ENCODE measurements around the gene TYRO3. TPM values are rescaled to one million over a fixed set of nuclear protein-coding genes. Genes with fewer than 3 reads are reported as not detected.
A peak's percentile ranks its signal among the peaks of the same experiment; 100 is the strongest.

TYRO3 gene
- total RNA-seq, 1 experiment from 2014 or later: 118 TPM

DNA sequence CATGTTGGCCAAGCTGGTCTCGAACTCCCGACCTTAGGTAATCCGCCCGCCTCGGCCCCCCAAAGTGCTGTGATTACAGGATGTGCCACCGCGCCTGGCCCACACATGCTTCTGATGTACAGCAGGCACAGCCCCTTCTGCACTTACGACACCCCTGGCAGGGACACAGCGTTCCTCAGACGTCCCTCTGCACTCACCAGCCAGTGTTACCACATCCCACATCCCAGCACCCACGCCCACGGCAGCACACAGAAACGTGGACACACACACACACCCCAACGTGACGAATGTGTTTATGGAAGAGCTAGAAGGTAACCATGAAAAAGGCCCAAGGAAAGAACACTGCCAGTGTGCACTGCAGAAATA is 14.4 kb upstream of the TYRO3 start:
- TF ChIP-seq, protein P1, sequence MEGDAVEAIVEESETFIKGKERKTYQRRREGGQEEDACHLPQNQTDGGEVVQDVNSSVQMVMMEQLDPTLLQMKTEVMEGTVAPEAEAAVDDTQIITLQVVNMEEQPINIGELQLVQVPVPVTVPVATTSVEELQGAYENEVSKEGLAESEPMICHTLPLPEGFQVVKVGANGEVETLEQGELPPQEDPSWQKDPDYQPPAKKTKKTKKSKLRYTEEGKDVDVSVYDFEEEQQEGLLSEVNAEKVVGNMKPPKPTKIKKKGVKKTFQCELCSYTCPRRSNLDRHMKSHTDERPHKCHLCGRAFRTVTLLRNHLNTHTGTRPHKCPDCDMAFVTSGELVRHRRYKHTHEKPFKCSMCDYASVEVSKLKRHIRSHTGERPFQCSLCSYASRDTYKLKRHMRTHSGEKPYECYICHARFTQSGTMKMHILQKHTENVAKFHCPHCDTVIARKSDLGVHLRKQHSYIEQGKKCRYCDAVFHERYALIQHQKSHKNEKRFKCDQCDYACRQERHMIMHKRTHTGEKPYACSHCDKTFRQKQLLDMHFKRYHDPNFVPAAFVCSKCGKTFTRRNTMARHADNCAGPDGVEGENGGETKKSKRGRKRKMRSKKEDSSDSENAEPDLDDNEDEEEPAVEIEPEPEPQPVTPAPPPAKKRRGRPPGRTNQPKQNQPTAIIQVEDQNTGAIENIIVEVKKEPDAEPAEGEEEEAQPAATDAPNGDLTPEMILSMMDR (IDR thresholded peaks at IDR 0.05; ENCODE audit: insufficient read depth in 1 of 2, low read depth in 1 of 2, low read length in 1 of 2, severe bottlenecking in 1 of 2, unreplicated experiment in 1 of 2): no peak
- Histone ChIP-seq H3K4me3 (ENCODE audit: low read depth, low read length) (peak overlapping the region; percentile 15; the same call in 1 of the 2 replicates), H3K4me1 (peaks cover 19% of the 10 kb centered on the region), H3K27me3 (replicated peaks; ENCODE audit: control insufficient read depth, insufficient read depth, low read length) (no peaks in the 10 kb centered on the region), H3K9me3 (no peaks in the 10 kb centered on the region), H3K36me3 (ENCODE audit: control insufficient read depth, insufficient read depth, low read length) (no peaks in the 10 kb centered on the region)
- H3K36me3 Mint-ChIP-seq (ENCODE audit: insufficient read depth, unreplicated experiment): peaks cover 13% of the 10 kb centered on the region
- no peak for DNase-seq
- no peaks in the 10 kb centered on the region for H3K27me3 Mint-ChIP-seq (ENCODE audit: insufficient read depth, unreplicated experiment)
- intact Hi-C loops (cut with micrococcal nuclease; ENCODE audit: unreplicated experiment): loop anchor here (1.0 kb wide), 1 partner anchor 49 kb away; no protein-coding TSS in a partner anchor
- POLR2A ChIA-PET: interaction anchor here (1.0 to 1.1 kb wide), 3 partner anchors 24 to 77 kb away, joined by 3 to 11 read pairs (median 8); no protein-coding TSS in a partner anchor
- BruUV-seq (replicated peaks): TSS peak; percentile 67
- peaks cover 14% of the 10 kb centered on the region for H3K4me1 Mint-ChIP-seq (ENCODE audit: low read depth, unreplicated experiment)
- CTCF ChIA-PET: interaction anchor here (0.6 to 1.1 kb wide), 2 partner anchors 24 to 78 kb away, joined by 3 to 4 read pairs; no protein-coding TSS in a partner anchor
- H3K27ac Mint-ChIP-seq (ENCODE audit: unreplicated experiment): peak overlapping the region; percentile 88
- peak overlapping the region; percentile 86 for H3K4me3 Mint-ChIP-seq (ENCODE audit: unreplicated experiment)
- H3K9me3 Mint-ChIP-seq (ENCODE audit: unreplicated experiment): no peaks in the 10 kb centered on the region

- peak overlapping the region; percentile 88 for H3K27ac Mint-ChIP-seq (ENCODE audit: unreplicated experiment)
- POLR2A ChIA-PET: no interaction called here
Observed at GRCh38 chr15:41545218-41545617, 13.8 kb upstream of the TYRO3 start.

DNA sequence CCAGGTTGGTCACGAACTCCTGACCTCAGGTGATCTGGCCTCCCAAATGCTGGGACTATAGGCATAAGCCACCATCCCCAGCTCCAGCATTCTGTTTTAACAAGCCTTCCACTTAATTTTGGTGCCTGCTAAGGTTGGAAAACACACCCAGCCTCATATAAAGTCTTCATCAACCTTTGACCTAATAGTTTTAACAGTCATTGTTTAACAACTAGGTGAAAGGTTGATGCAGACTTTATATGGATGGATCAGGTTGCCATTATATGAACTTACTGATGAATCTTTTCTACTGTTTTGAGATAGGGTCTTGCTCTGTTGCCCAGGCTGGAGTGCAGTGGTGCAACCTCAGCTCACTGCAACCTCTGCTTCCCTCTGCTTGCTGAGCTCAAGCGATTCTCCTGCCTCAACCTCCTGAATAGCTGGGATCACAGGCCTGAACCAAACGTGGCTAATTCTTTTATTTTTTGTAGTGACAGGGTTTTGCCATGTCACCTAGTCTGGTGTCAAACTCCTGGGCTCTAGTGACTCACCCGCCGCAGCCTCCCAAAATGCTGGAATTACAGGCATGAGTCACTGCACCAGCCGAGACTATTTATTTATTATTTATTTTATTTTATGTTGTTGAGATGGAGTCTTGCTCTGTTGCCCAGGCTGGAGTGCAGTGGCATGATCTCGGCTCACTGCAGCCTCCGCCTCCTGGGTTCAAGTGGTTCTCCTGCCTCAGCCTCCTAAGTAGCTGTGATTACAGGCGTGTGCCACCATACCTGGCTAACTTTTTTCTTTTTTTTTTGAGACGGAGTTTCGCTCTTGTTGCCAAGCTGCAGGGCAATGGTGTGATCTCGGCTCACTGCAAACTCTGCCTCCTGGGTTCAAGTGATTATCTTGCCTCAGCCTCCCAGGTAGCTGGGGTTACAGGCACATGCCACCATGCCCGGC is 11.9 kb upstream of the TYRO3 start:
- Mint-ChIP-seq H3K36me3 (ENCODE audit: insufficient read depth, unreplicated experiment) (peaks cover 7% of the 10 kb centered on the region), H3K27me3 (ENCODE audit: insufficient read depth, unreplicated experiment) (no peaks in the 10 kb centered on the region)

More at GRCh38 chr15:41545218-41545617, 13.8 kb upstream of the TYRO3 start:
- Mint-ChIP-seq H3K36me3 (ENCODE audit: insufficient read depth, unreplicated experiment) (peaks cover 13% of the 10 kb centered on the region), H3K4me1 (ENCODE audit: low read depth, unreplicated experiment) (peaks cover 14% of the 10 kb centered on the region), H3K9me3 (ENCODE audit: unreplicated experiment) (no peaks in the 10 kb centered on the region), H3K4me3 (ENCODE audit: unreplicated experiment) (peak overlapping the region; percentile 86), H3K27me3 (ENCODE audit: insufficient read depth, unreplicated experiment) (no peaks in the 10 kb centered on the region)
- TF ChIP-seq, protein P1 (IDR thresholded peaks at IDR 0.05; ENCODE audit: insufficient read depth in 1 of 2, low read depth in 1 of 2, low read length in 1 of 2, severe bottlenecking in 1 of 2, unreplicated experiment in 1 of 2): no peak
- H3K36me3 ChIP-seq (ENCODE audit: control insufficient read depth, insufficient read depth, low read length): no peaks in the 10 kb centered on the region
- peaks cover 24% of the 10 kb centered on the region for H3K4me1 ChIP-seq
- CTCF ChIA-PET: no interaction called here
- no peak for DNase-seq
- no TSS peak for BruUV-seq (replicated peaks)
- H3K4me3 ChIP-seq (ENCODE audit: low read depth, low read length): no peak overlapping the region
- intact Hi-C loops (cut with micrococcal nuclease; ENCODE audit: unreplicated experiment): no loop called here
- no peaks in the 10 kb centered on the region for H3K27me3 ChIP-seq (replicated peaks; ENCODE audit: control insufficient read depth, insufficient read depth, low read length)
- H3K9me3 ChIP-seq: no peaks in the 10 kb centered on the region

More for the DNA sequence above, 11.9 kb upstream of the TYRO3 start:
- Histone ChIP-seq H3K36me3 (ENCODE audit: control insufficient read depth, insufficient read depth, low read length) (no peaks in the 10 kb centered on the region), H3K4me1 (peaks cover 31% of the 10 kb centered on the region), H3K27me3 (replicated peaks; ENCODE audit: control insufficient read depth, insufficient read depth, low read length) (no peaks in the 10 kb centered on the region), H3K4me3 (ENCODE audit: low read depth, low read length) (no peak overlapping the region), H3K9me3 (no peaks in the 10 kb centered on the region)
- Mint-ChIP-seq H3K9me3 (ENCODE audit: unreplicated experiment) (no peaks in the 10 kb centered on the region), H3K27ac (ENCODE audit: unreplicated experiment) (no peak overlapping the region), H3K4me1 (ENCODE audit: low read depth, unreplicated experiment) (peaks cover 11% of the 10 kb centered on the region), H3K4me3 (ENCODE audit: unreplicated experiment) (no peak overlapping the region)
- ChIA-PET CTCF (no interaction called here), POLR2A (interaction anchor here (0.6 kb wide), 1 partner anchor 74 kb away, joined by 3 read pairs; no protein-coding TSS in a partner anchor)
- BruUV-seq (replicated peaks): no TSS peak
- intact Hi-C loops (cut with micrococcal nuclease; ENCODE audit: unreplicated experiment): no loop called here
- DNase-seq: no peak
- TF ChIP-seq, protein P1 (IDR thresholded peaks at IDR 0.05; ENCODE audit: insufficient read depth in 1 of 2, low read depth in 1 of 2, low read length in 1 of 2, severe bottlenecking in 1 of 2, unreplicated experiment in 1 of 2): no peak
